CD4-positive, alpha-beta T cell treated with Interleukin-2 at 100 ng/mL for 4 hours (primary cell): Measurements from ENCODE around the gene CASP1.
A peak's percentile ranks its signal among the peaks of the same experiment; 100 is the strongest.
"Not testable (repeated sequence)": the region's sequence is repeated elsewhere in the genome, so short reads cannot be mapped to it uniquely, and the experiment has no call there.

Experiments
- DNase-seq: peaks from one replicate; pipeline ENCODE4 v3.0.0-alpha.2; 2020; ENCODE audit warnings: low spot score

CASP1 gene

GRCh38 chr11:105034813-105035620 is at the start of gene CASP1:
TSS of gene CASP1 (minus strand) at chr11:105035144. CDS start at chr11:105035113, 31 bp downstream.
- DNase-seq: peak; percentile 57

DNA sequence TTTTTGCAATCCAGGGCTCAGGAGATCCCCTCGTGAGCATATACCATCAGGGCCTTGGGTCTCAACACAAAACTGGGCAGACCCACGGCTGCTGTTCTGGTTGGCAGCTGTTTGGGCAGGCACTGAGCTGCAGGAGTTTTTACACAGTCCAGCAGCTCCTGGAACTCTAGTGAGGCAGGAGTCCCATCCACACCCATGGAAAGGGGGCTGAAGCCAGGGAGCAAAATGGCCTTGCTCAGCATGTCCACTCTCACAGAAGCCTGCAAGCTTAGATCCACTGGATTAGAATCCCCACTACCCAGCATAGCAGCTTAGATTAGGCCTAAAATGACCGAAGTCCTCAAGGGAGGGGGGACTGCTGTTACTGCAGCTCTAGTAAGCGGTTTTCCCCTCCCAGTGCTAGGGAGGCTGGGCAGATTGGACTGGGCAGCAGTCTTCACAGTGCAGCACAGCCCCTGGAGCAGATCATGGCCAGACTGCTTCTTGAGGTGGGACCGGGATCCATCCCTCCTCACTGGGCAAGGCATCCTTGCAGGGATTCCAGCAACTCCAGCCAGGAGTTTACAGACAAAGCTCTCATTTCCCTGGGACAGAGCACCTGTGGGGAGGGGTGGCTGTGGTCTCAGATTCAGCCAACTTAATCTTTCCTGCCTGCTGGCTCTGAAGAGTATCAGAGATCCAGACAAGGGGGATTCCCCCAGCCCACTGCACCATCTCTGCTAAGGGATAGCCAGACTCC is 46.6 kb upstream of the CASP1 start:
- DNase-seq: no peak

GRCh38 chr11:105080171-105080906 is 45.4 kb upstream of the CASP1 start:
- DNase-seq: not testable (repeated sequence)

GRCh38 chr11:105078283-105078682 is 43.3 kb upstream of the CASP1 start:
- DNase-seq: no peak

DNA sequence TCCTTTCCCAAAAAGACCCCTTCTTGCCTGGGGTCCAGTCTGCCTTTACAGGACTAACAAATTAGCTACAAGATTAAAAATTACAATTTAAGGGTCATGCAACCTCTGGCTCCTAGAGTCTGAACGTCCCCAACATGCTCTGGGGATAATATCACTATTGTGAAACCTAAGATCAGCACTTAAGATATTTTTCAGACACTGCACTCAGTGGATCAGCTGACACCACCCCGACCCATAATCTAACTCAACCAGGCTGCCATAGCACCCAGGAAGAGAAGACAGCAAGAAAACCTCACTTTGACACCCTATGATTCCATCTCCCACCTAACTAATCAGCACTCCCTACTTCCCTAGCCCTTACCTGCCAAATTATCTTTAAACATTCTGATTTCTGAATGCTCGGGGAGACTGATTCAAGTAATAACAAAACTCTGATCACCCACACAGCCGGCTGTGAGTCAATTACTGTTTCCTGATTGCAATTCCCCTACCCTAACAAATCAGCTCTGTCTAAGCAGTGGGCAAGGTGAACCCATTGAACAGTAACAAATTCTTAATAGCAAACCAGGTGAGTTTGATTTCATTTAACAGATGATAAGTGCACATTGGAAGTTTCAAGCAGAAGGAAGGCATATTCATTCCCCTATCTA is 42.3 kb upstream of the CASP1 start:
- DNase-seq: not testable (repeated sequence)

DNA sequence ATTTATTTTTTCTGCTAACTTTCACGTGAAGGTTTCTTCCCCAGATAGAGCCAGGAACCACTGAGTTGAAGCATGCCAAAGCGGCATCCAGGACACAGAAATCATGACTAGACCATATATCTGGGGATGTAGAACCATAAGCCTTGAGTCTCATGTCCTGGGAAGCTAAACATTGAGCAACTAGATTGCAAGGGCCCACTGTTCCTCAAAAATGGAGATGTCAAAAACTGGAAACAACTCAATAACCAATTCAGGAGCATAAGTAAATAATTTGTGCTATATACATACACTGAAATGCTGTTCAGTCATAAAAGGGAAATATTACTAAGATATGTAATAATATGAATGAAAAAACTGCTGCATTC is 39.2 kb upstream of the CASP1 start:
- no peak for DNase-seq

DNA sequence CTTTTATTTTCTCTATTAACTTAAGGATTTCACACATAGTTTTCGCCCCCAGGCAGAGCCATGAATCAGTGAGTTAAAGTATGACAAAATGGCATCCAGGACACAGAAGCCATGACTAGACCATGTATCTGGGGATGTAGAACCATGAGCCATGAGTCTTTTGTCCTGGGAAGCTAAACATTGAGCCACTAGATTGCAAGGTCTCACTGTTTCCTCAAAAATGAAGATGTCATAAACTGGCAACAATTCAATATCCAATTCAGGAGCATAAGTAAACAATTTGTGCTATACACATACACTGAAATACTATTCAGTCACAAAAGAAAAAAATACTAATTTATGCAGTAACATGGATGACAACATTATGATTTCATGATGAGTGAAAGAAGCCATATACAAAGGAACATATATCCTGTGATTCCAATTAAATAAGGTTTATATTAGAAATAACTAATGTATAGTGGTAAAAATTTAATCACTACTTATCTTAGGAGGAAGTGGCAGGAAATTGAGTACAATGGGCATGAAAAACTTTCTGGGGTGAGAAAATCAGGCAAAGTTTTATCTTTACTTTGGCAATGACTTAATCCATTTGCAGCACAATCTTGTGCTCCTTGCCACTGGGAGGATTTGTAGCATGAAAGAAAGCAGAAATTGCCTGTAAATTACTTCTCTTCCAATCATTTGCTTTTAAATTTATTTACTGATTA is 38.7 kb upstream of the CASP1 start:
- no peak for DNase-seq

DNA sequence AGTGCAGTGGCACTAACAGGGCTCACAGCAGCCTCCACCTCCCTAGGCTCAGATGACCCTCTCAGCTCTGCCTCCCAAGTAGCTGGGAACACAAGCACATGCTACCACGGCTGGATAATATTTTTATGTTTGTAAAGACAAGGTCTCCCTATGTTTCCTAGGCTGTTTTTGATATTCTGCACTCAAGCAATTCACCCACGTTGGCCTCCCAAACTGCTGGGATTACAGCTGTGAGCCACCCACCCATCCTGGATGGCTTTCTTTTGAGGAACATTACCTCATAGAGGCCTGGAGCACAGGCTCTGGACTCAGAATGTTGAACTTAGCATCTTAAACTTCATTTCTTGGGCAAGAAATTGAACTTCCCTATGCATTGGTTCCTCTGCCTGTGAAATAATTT is 37.1 kb upstream of the CASP1 start:
- DNase-seq: not testable (repeated sequence)

DNA sequence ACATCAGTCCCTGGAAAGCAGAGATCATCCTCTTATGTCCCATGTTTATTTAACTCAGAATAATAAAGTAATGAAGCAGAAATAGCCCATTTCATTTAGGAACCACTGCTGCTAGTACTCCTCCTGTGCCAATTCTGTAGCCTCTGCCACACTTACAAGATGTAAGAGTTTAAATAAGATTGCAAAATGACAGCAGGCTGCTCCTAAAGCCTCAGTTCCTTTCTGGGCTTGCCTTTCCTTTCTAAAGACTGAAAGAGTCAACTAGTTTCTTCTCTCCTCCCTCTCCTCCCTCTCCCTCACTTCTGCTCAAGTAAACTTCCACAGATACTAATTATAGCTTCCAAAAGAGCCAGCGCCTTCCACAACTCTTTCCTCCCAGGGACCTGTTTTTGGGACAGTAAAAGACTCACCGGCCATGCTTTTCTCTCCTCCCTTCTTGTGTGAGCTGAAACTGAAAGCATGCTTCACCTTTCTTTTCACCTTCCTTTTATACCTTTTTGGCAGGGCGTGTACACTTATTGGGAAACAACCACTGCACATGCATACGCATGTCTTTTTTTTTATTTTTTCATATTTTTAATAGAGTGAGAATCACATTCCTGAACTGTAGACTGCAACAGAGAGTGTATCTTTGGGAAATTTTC is 36.3 kb upstream of the CASP1 start:
- peak; percentile 53 for DNase-seq

- DNase-seq: peak; percentile 48
Measured at GRCh38 chr11:105070306-105070705, 35.4 kb upstream of the CASP1 start.

DNA sequence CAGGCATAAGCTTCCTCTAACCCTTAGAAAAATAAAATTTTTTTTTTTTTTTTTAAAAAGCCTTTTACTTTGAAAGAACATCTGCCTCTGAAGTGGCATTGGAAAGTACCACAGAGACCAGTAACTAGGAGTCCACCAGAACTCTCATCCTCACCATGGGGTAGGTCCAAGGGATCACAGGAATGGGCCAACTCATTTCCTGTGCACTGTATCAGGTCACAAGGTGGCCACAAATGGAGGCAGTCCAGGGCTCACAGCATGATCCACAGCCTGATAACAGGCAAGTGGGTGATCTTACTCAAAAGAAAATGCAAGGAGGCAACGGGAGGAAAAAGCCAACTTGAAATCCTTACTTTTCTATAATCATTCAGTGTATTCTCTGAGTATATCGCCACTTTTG is 34.8 kb upstream of the CASP1 start:
- not testable (repeated sequence) for DNase-seq

GRCh38 chr11:105063245-105063941 is 28.4 kb upstream of the CASP1 start:
- not testable (repeated sequence) for DNase-seq

DNA sequence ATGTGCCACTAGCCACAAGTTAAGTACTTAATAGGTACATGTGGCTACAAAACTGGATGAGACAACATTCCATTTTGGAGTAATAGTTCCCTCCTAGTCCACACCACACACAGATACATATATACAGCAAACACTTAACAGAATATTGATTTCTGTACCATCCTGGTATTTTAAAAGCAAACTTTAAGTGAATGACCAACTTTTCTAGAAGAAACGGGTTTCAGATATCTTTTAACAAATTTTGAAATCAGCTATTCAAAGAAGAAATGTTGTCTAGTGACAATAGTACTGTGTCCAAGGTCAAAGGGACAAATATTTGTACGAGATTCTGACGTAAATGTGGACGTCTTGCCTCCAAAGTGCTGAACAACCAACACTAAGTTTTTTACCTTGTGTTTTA is 22.5 kb upstream of the CASP1 start:
- DNase-seq: no peak

- no peak for DNase-seq
Measured at GRCh38 chr11:105056446-105056845, 21.5 kb upstream of the CASP1 start.

- no peak for DNase-seq
Measured at GRCh38 chr11:105054723-105055493, 20.0 kb upstream of the CASP1 start.

DNA sequence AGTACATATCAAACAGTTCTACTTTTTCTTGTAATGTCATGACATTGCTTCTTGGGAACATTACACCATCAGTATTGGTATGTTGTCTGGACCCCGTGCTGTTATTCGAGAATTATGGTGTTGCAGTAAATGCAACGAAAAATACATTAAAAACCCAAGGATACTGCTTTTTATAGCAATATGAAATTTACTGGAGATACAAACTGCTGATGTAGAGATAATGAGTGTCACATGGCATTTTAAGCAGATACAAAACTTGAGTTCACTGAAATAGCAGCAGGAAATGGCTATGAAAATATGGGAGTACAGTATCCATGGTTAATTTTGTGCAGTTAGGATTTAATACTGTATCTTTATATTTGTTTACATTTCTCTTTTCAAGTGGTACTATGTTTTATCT is 17.5 kb upstream of the CASP1 start:
- no peak for DNase-seq

- DNase-seq: no peak
Measured at GRCh38 chr11:105051559-105051958, 16.6 kb upstream of the CASP1 start.

GRCh38 chr11:105049481-105049880 is 14.5 kb upstream of the CASP1 start:
- DNase-seq: no peak

- DNase-seq: no peak
Measured at GRCh38 chr11:105046898-105047579, 12.1 kb upstream of the CASP1 start.
